Endothelial cell of umbilical vein (primary cell): ENCODE data around the gene KIF2C. TPM values are rescaled to one million over a fixed set of nuclear protein-coding genes. Genes with fewer than 3 reads are reported as not detected.

Source experiments
- BruUV-seq: library from RNA; stranded (reverse); fragments of 400-500 nt; replicated peaks from 2 replicates; lab custom pipeline; 2021; lab: Mats Ljungman, UMichigan
- CTCF ChIA-PET: fragments of 300-600, 350-600 bp; sonication (Branson Sonifier 250); formaldehyde crosslinking; loops from one replicate; lab custom pipeline; 2021; ENCODE audit warnings: antibody characterized with exemption, inconsistent platforms; lab: Charles Lee
- POLR2A ChIA-PET: fragments of 300-600, 350-600 bp; sonication (Branson Sonifier 250); formaldehyde crosslinking; loops from one replicate; lab custom pipeline; 2021; ENCODE audit warnings: antibody characterized with exemption, inconsistent platforms; lab: Charles Lee
- DNase-seq: peaks from one replicate; pipeline ENCODE4 v3.0.0-alpha.2; 2011; ENCODE audit warnings: low read depth, low spot score
- FAIRE-seq: peaks from 2 replicates; lab custom pipeline; 2011; peaks lifted over from hg19 to GRCh38; lab: Jason Lieb, UNC
- H2AFZ ChIP-seq: 2 replicates; pipeline ENCODE4 v1.6.0; 2012; ENCODE audit warnings: low read depth, low read length, control low read depth, inconsistent platforms
- H3K27ac ChIP-seq: 2 replicates; pipeline ENCODE4 v1.5.1; 2011; ENCODE audit warnings: low read depth, mild to moderate bottlenecking, control low read depth, low read length, moderate library complexity; ENCODE audit not compliant: insufficient read depth
- H3K27me3 ChIP-seq, 2 experiments: 2 replicates each; pipeline versions ENCODE4 v1.6.0 to v1.6.1; 2011; ENCODE audit warnings: low read length in 2 of 2, mixed read lengths in 1 of 2; ENCODE audit not compliant: control insufficient read depth in 2 of 2, insufficient read depth in 2 of 2
- H3K36me3 ChIP-seq, 2 experiments: 2 replicates in 1 of 2; 3 replicates in 1 of 2; pipeline ENCODE4 v1.5.1; 2011; ENCODE audit warnings: low read length in 2 of 2, mild to moderate bottlenecking in 1 of 2, moderate library complexity in 1 of 2; ENCODE audit not compliant: control insufficient read depth in 2 of 2, insufficient read depth in 2 of 2; ENCODE audit errors: extremely low read depth in 1 of 2
- H3K4me1 ChIP-seq: 3 replicates; pipeline ENCODE4 v1.5.1; 2011; ENCODE audit warnings: mild to moderate bottlenecking, low read length; ENCODE audit not compliant: control insufficient read depth, insufficient read depth; ENCODE audit errors: extremely low read depth
- H3K4me2 ChIP-seq: 2 replicates; pipeline ENCODE4 v1.6.1; 2011; ENCODE audit warnings: low read length, control low read depth, mixed read lengths; ENCODE audit not compliant: insufficient read depth
- H3K4me3 ChIP-seq, 3 experiments: fragments of 200-600 bp in 1 of 3; sonication (generic), shearing (Covaris generic) in 1 of 3; replicated peaks in 1 of 3; 2 replicates each; pipeline ENCODE4 v1.5.1; 2011 to 2016; ENCODE audit warnings: control low read depth in 3 of 3, low read length in 3 of 3, mild to moderate bottlenecking in 2 of 3, inconsistent platforms in 1 of 3, low read depth in 1 of 3, moderate library complexity in 1 of 3; ENCODE audit not compliant: insufficient read depth in 1 of 3
- H3K79me2 ChIP-seq: 2 replicates; pipeline ENCODE4 v1.6.0; 2012; ENCODE audit warnings: low read length, inconsistent platforms; ENCODE audit not compliant: control insufficient read depth, insufficient read depth
- H3K9ac ChIP-seq: replicated peaks from 2 replicates; pipeline ENCODE3; 2011; ENCODE audit warnings: low read length, control low read depth; ENCODE audit not compliant: insufficient read depth; ENCODE audit errors: extremely low read depth
- H3K9me1 ChIP-seq: replicated peaks from 3 replicates; pipeline ENCODE4 v1.6.0; 2011; ENCODE audit warnings: mild to moderate bottlenecking, low read length; ENCODE audit not compliant: control insufficient read depth, insufficient read depth; ENCODE audit errors: extremely low read depth
- H3K9me3 ChIP-seq: replicated peaks from 2 replicates; pipeline ENCODE4 v1.5.1; 2012; ENCODE audit warnings: low read length, inconsistent platforms; ENCODE audit not compliant: control insufficient read depth, insufficient read depth
- H4K20me1 ChIP-seq: replicated peaks from 2 replicates; pipeline ENCODE3; 2011; ENCODE audit warnings: mild to moderate bottlenecking, low read length; ENCODE audit not compliant: control insufficient read depth, insufficient read depth; ENCODE audit errors: extremely low read depth
- EZH2 ChIP-seq: IDR thresholded peaks from 2 replicates; pipeline ENCODE4 v1.6.1; 2012; ENCODE audit warnings: borderline replicate concordance, low read depth, mild to moderate bottlenecking, moderate library complexity, low read length, inconsistent platforms; ENCODE audit not compliant: severe bottlenecking
- FOS ChIP-seq: IDR thresholded peaks from 2 replicates; pipeline ENCODE4 v1.6.1; 2011; ENCODE audit warnings: mild to moderate bottlenecking, low read length, moderate library complexity, borderline replicate concordance; ENCODE audit not compliant: insufficient read depth
- GATA2 ChIP-seq: IDR thresholded peaks from 2 replicates; pipeline ENCODE4 v1.7.0; 2011; ENCODE audit warnings: low read depth, mild to moderate bottlenecking, moderate library complexity, mixed read lengths, low read length; ENCODE audit not compliant: insufficient read length, insufficient read depth
- JUN ChIP-seq: IDR thresholded peaks from 2 replicates; pipeline ENCODE4 v1.6.1; 2011; ENCODE audit warnings: borderline replicate concordance, low read depth; ENCODE audit not compliant: insufficient read length, insufficient read depth
- MYC ChIP-seq: IDR thresholded peaks from one replicate; pipeline ENCODE4 v1.6.1; 2011; ENCODE audit warnings: mild to moderate bottlenecking, low read depth, low read length
- POLR2A ChIP-seq: IDR thresholded peaks from 2 replicates; pipeline ENCODE4 v1.6.1; 2012; ENCODE audit warnings: low read depth, mild to moderate bottlenecking, control low read depth, low read length
- POLR2AphosphoS5 ChIP-seq: IDR thresholded peaks from 2 replicates; pipeline ENCODE4 v1.6.1; 2012; ENCODE audit warnings: low read depth, mild to moderate bottlenecking, control low read depth, low read length, moderate library complexity; ENCODE audit not compliant: insufficient read depth
- dilution Hi-C: fragments of 300-500 bp; cut with MboI; formaldehyde crosslinking; loops from one replicate; pipeline ENCODE4 v1.15.0; 2019; ENCODE audit warnings: low sequenced_read_pairs; ENCODE audit not compliant: extremely low pct_ligation_motif_present
- intact Hi-C: fragments of 100-400 bp; cut with micrococcal nuclease; formaldehyde crosslinking; loops from one replicate; pipeline ENCODE4 v1.10.0; 2022
- polyA plus RNA-seq, 4 experiments: library from polyadenylated mRNA; depleted of rRNA in 3 of 4; stranded (reverse) in 3 of 4; unstranded in 1 of 4; fragments of >200 nt; gene quantifications; 2 replicates each; pipeline versions ENCODE4 v1.2.1 to v1.2.3, GENCODE V29; 2011 to 2012; ENCODE audit warnings: missing spikeins in 1 of 4
- total RNA-seq: library from RNA; stranded (reverse); gene quantifications from 2 replicates; pipeline ENCODE4 v1.2.3, GENCODE V29; 2021
- TF ChIP-seq, protein P1 (sequence below), 2 donors: IDR thresholded peaks; 1 replicate in 1 of 2; 2 replicates in 1 of 2; pipeline ENCODE4 v1.5.1; 2011; ENCODE audit warnings: low read length in 2 of 2, mild to moderate bottlenecking in 2 of 2, moderate library complexity in 2 of 2, control low read depth in 1 of 2, inconsistent platforms in 1 of 2, low read depth in 1 of 2; ENCODE audit not compliant: insufficient read depth in 1 of 2; ENCODE audit errors: extremely low read depth in 1 of 2
- TF ChIP-seq, protein P2 (sequence below): IDR thresholded peaks from 2 replicates; pipeline ENCODE4 v1.6.1; 2011; ENCODE audit not compliant: insufficient read depth, insufficient read length

KIF2C gene
- total and polyA plus RNA-seq, 2 donors (not counting 3 experiments of a cell fraction or from before 2014, with no cell fraction given): 27.1 to 53.7 TPM

GRCh38 chr1:44743211-44743610 is 3.6 kb downstream of the KIF2C start:
- H2AFZ ChIP-seq: no peak overlapping the region
- dilution Hi-C loops: no loop called here

More at GRCh38 chr1:44743211-44743610, 3.6 kb downstream of the KIF2C start:
- H3K27ac ChIP-seq: no peak overlapping the region
- no peaks in the 10 kb centered on the region for H4K20me1 ChIP-seq
- no peak for TF ChIP-seq GATA2
- no peak for TF ChIP-seq FOS
- TF ChIP-seq POLR2AphosphoS5: no peak
- no peak for TF ChIP-seq POLR2A
- no peak for TF ChIP-seq JUN
- TF ChIP-seq, protein P1, sequence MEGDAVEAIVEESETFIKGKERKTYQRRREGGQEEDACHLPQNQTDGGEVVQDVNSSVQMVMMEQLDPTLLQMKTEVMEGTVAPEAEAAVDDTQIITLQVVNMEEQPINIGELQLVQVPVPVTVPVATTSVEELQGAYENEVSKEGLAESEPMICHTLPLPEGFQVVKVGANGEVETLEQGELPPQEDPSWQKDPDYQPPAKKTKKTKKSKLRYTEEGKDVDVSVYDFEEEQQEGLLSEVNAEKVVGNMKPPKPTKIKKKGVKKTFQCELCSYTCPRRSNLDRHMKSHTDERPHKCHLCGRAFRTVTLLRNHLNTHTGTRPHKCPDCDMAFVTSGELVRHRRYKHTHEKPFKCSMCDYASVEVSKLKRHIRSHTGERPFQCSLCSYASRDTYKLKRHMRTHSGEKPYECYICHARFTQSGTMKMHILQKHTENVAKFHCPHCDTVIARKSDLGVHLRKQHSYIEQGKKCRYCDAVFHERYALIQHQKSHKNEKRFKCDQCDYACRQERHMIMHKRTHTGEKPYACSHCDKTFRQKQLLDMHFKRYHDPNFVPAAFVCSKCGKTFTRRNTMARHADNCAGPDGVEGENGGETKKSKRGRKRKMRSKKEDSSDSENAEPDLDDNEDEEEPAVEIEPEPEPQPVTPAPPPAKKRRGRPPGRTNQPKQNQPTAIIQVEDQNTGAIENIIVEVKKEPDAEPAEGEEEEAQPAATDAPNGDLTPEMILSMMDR (IDR thresholded peaks at IDR 0.05; ENCODE audit: extremely low read depth in 1 of 2, insufficient read depth in 1 of 2, low read depth in 1 of 2, low read length in 2 of 2): no peak
- no peak for TF ChIP-seq MYC
- TF ChIP-seq, protein P2, sequence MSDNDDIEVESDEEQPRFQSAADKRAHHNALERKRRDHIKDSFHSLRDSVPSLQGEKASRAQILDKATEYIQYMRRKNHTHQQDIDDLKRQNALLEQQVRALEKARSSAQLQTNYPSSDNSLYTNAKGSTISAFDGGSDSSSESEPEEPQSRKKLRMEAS: no peak
- TF ChIP-seq EZH2: no peak
- POLR2A ChIA-PET: no interaction called here
- no TSS peak for BruUV-seq
- DNase-seq (no peak), FAIRE-seq (no peak)
- H3K9ac ChIP-seq: no peak overlapping the region
- peaks cover 46% of the 10 kb centered on the region for H3K79me2 ChIP-seq
- CTCF ChIA-PET: interaction anchor here (4.5 kb wide), 1 partner anchor 13 kb away, joined by 21 read pairs; the partner anchor contains the start of gene RNU5D-1
- no peaks in the 10 kb centered on the region for H3K9me1 ChIP-seq
- no peaks in the 10 kb centered on the region for H3K9me3 ChIP-seq
- intact Hi-C loops: no loop called here
- H3K4me2 ChIP-seq: no peak overlapping the region
- no peaks in the 10 kb centered on the region for H3K27me3 ChIP-seq
- H3K4me3 ChIP-seq: no peak overlapping the region
- H3K36me3 ChIP-seq: peaks cover 1 to 3% of the 10 kb centered on the region in 2 experiments
- peaks cover 14% of the 10 kb centered on the region for H3K4me1 ChIP-seq
